NCI-H82 treated with DMSO at 0.1 percent for 48 hours (cell line): ENCODE data around the gene RAP1GAP.

Source experiments
- DNase-seq: peaks from one replicate; lab custom pipeline; 2025; ENCODE audit not compliant: unreplicated experiment; lab: John Stamatoyannopoulos, UW

The RAP1GAP gene

GRCh38 chr1:21663248-21663950, 5.8 kb downstream of the RAP1GAP start:
- no peak for DNase-seq

GRCh38 chr1:21662426-21663247, 6.5 kb downstream of the RAP1GAP start:
- no peak for DNase-seq

GRCh38 chr1:21661886-21662285, 7.3 kb downstream of the RAP1GAP start:
- DNase-seq = no peak

- no peak for DNase-seq
Measured at GRCh38 chr1:21659924-21660326, 9.2 kb downstream of the RAP1GAP start.

- peak; percentile 36 for DNase-seq
Measured at GRCh38 chr1:21659099-21659923, 9.8 kb downstream of the RAP1GAP start.

- DNase-seq = no peak
Measured at GRCh38 chr1:21657456-21658190, 11.5 kb downstream of the RAP1GAP start.

- no peak for DNase-seq
Measured at GRCh38 chr1:21655748-21656147, 13.4 kb downstream of the RAP1GAP start.

- DNase-seq = no peak
Measured at GRCh38 chr1:21655259-21655658, 13.9 kb downstream of the RAP1GAP start.

- DNase-seq = no peak
Measured at GRCh38 chr1:21654209-21654608, 14.9 kb downstream of the RAP1GAP start.

GRCh38 chr1:21653744-21654100, 15.4 kb downstream of the RAP1GAP start:
- DNase-seq = no peak

GRCh38 chr1:21652937-21653743, 16.0 kb downstream of the RAP1GAP start:
- DNase-seq = no peak

GRCh38 chr1:21652101-21652936, 16.8 kb downstream of the RAP1GAP start:
- no peak for DNase-seq

GRCh38 chr1:21651214-21652042, 17.7 kb downstream of the RAP1GAP start:
- DNase-seq = no peak

- no peak for DNase-seq
Measured at GRCh38 chr1:21650400-21650799, 18.8 kb downstream of the RAP1GAP start.

- no peak for DNase-seq
Measured at GRCh38 chr1:21649315-21649714, 19.8 kb downstream of the RAP1GAP start.

GRCh38 chr1:21648791-21649190, 20.4 kb downstream of the RAP1GAP start:
- DNase-seq = no peak

GRCh38 chr1:21648352-21648730, 20.8 kb downstream of the RAP1GAP start:
- DNase-seq = no peak
